ENCODE measurements around the gene ADAMTS6.

The ADAMTS6 gene

DNA sequence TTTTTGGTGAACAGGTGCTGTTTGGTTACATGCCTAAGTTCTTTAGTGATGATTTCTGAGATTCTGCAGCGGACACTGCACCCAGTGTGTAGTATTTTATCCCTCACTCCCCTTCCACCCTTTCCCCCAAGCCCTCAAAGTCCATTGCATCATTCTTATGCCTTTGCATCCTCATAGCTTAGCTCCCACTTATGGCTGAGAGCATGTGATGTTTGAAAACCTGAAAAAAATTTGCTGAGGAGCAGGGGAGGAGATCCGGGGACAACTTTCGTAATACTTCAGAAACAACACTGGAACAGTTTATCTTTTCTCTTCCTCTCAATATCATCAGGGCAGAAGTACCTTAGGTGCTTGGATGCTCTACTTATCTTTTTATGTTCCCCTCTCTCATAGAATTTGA, 226.4 kb downstream of the ADAMTS6 start:
- TF ChIP-seq, protein P1, sequence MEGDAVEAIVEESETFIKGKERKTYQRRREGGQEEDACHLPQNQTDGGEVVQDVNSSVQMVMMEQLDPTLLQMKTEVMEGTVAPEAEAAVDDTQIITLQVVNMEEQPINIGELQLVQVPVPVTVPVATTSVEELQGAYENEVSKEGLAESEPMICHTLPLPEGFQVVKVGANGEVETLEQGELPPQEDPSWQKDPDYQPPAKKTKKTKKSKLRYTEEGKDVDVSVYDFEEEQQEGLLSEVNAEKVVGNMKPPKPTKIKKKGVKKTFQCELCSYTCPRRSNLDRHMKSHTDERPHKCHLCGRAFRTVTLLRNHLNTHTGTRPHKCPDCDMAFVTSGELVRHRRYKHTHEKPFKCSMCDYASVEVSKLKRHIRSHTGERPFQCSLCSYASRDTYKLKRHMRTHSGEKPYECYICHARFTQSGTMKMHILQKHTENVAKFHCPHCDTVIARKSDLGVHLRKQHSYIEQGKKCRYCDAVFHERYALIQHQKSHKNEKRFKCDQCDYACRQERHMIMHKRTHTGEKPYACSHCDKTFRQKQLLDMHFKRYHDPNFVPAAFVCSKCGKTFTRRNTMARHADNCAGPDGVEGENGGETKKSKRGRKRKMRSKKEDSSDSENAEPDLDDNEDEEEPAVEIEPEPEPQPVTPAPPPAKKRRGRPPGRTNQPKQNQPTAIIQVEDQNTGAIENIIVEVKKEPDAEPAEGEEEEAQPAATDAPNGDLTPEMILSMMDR (IDR thresholded peaks at IDR 0.05; ENCODE audit: insufficient read depth, low read length, poor library complexity, severe bottlenecking), result no peak
- no peak for TF ChIP-seq EZH2phosphoT487 (conservative IDR thresholded peaks at IDR 0.05; ENCODE audit: low read length)
- H3K36me3 ChIP-seq (ENCODE audit: low read length), result no peaks in the 10 kb centered on the region
- no peaks in the 10 kb centered on the region for H4K20me1 ChIP-seq (ENCODE audit: low read depth, low read length)
- H3K27ac ChIP-seq (ENCODE audit: low read depth, low read length), result no peak overlapping the region
- no peak overlapping the region for H3K4me2 ChIP-seq (ENCODE audit: low read depth, low read length, poor library complexity, severe bottlenecking)
- H3K79me2 ChIP-seq (ENCODE audit: insufficient read depth, low read length), result no peaks in the 10 kb centered on the region
- no peaks in the 10 kb centered on the region for H3K9me2 ChIP-seq (replicated peaks; ENCODE audit: insufficient read depth, low read length)
- H3K9me3 ChIP-seq (ENCODE audit: insufficient read depth, low read length), result no peaks in the 10 kb centered on the region
- H2AFZ ChIP-seq (ENCODE audit: low read depth, low read length, severe bottlenecking), result no peak overlapping the region
- H3F3A ChIP-seq (ENCODE audit: insufficient read depth), result no peaks in the 10 kb centered on the region
- H3K4me3 ChIP-seq (ENCODE audit: insufficient read depth, low read length, poor library complexity, severe bottlenecking), result no peak overlapping the region
- H3K27me3 ChIP-seq (ENCODE audit: low read length), result no peaks in the 10 kb centered on the region
- H3K9ac ChIP-seq (ENCODE audit: low read length), result no peak overlapping the region

DNA sequence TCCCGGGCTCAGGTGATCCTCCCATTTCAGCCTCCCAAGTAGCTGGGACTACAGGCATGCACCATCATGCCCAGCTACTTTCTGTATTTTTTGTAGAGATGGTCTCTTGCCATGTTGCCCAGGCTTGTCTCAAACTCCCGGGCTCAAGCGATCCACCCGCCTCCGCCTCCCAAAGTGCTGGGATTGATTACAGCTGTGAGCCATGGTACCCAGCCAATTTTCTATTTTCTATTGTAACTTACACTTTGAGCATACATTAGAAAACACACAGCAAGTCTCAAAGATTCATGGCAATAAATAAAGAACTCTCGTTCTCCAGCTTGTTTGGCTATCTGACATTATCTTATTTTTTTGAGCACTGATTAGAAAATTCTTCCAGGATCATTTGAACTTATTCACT, 228.7 kb downstream of the ADAMTS6 start:
- Histone ChIP-seq H4K20me1 (ENCODE audit: low read depth, low read length) (no peaks in the 10 kb centered on the region), H3K27ac (ENCODE audit: low read depth, low read length) (no peak overlapping the region), H3K27me3 (ENCODE audit: low read length) (no peaks in the 10 kb centered on the region), H3K9me3 (ENCODE audit: insufficient read depth, low read length) (no peaks in the 10 kb centered on the region), H3K9ac (ENCODE audit: low read length) (no peak overlapping the region), H3K9me2 (replicated peaks; ENCODE audit: insufficient read depth, low read length) (no peaks in the 10 kb centered on the region), H3K36me3 (ENCODE audit: low read length) (no peaks in the 10 kb centered on the region), H2AFZ (ENCODE audit: low read depth, low read length, severe bottlenecking) (no peak overlapping the region), H3K79me2 (ENCODE audit: insufficient read depth, low read length) (no peaks in the 10 kb centered on the region), H3K4me3 (ENCODE audit: insufficient read depth, low read length, poor library complexity, severe bottlenecking) (no peak overlapping the region), H3K4me2 (ENCODE audit: low read depth, low read length, poor library complexity, severe bottlenecking) (no peak overlapping the region), H3F3A (ENCODE audit: insufficient read depth) (no peaks in the 10 kb centered on the region)
- TF ChIP-seq, protein P1 (IDR thresholded peaks at IDR 0.05; ENCODE audit: insufficient read depth, low read length, poor library complexity, severe bottlenecking), result no peak
- TF ChIP-seq EZH2phosphoT487 (conservative IDR thresholded peaks at IDR 0.05; ENCODE audit: low read length), result no peak

DNA sequence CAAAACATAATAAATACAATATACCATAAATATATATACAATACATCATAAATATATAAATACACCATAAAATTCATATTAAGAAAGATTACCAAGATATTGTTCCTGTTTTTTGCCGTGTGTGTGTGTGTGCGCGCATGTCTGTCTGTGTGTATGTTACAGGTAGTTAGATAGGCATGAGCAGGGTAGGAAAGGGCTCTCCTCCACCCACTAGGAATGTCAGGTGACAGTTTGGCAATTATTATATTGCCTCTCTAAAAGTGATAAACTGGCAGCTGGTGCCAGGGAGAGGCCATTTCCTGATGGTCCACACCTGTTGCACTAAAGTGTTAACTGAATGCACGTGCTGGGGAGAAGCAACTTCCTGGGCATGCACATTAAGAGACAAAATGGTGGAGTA, 232.8 kb downstream of the ADAMTS6 start:
- H3K79me2 ChIP-seq (ENCODE audit: insufficient read depth, low read length), result no peaks in the 10 kb centered on the region
- no peak for TF ChIP-seq EZH2phosphoT487 (conservative IDR thresholded peaks at IDR 0.05; ENCODE audit: low read length)
- TF ChIP-seq, protein P1 (IDR thresholded peaks at IDR 0.05; ENCODE audit: insufficient read depth, low read length, poor library complexity, severe bottlenecking), result no peak

More for the DNA sequence above, 232.8 kb downstream of the ADAMTS6 start:
- Histone ChIP-seq H4K20me1 (ENCODE audit: low read depth, low read length) (no peaks in the 10 kb centered on the region), H3K36me3 (ENCODE audit: low read length) (no peaks in the 10 kb centered on the region), H2AFZ (ENCODE audit: low read depth, low read length, severe bottlenecking) (no peak overlapping the region), H3K9ac (ENCODE audit: low read length) (no peak overlapping the region), H3K4me3 (ENCODE audit: insufficient read depth, low read length, poor library complexity, severe bottlenecking) (no peak overlapping the region), H3K4me2 (ENCODE audit: low read depth, low read length, poor library complexity, severe bottlenecking) (no peak overlapping the region), H3F3A (ENCODE audit: insufficient read depth) (no peaks in the 10 kb centered on the region), H3K27ac (ENCODE audit: low read depth, low read length) (no peak overlapping the region), H3K9me3 (ENCODE audit: insufficient read depth, low read length) (no peaks in the 10 kb centered on the region), H3K27me3 (ENCODE audit: low read length) (no peaks in the 10 kb centered on the region), H3K9me2 (replicated peaks; ENCODE audit: insufficient read depth, low read length) (no peaks in the 10 kb centered on the region)

Data from SU-DHL-6 (cell line).